Esophagus muscularis mucosa (tissue), 4 donors: Measurements from ENCODE around the gene UCP3.

Experiments used
- CTCF ChIP-seq, 3 experiments: fragments of 200-600 bp in 2 of 3; fragments of 450-650 bp in 1 of 3; sonication (generic) in 2 of 3; IDR thresholded peaks; one replicate each; pipeline ENCODE4 v1.5.1; 2017 to 2019; ENCODE audit warnings: antibody characterized with exemption in 3 of 3, mild to moderate bottlenecking in 2 of 3, moderate library complexity in 1 of 3
- EP300 ChIP-seq: sonication (generic); formaldehyde crosslinking; IDR thresholded peaks from one replicate; pipeline ENCODE4 v1.6.1; 2017; ENCODE audit warnings: antibody characterized with exemption
- POLR2A ChIP-seq: fragments of 450-650 bp; IDR thresholded peaks from one replicate; pipeline ENCODE4 v1.6.1; 2017; ENCODE audit warnings: antibody characterized with exemption, moderate library complexity, mild to moderate bottlenecking, low read depth

- no peak for TF ChIP-seq CTCF (IDR thresholded peaks at IDR 0.05)
- no peak for TF ChIP-seq POLR2A
- no peak for TF ChIP-seq EP300
Observed at GRCh38 chr11:74007691-74008372, 1.1 kb downstream of the UCP3 start.
